ENCODE results near the gene DELE1.
A peak's percentile ranks its signal among the peaks of the same experiment; 100 is the strongest.

Gene DELE1

GRCh38 chr5:141879941-141880738, 43.5 kb upstream of the DELE1 start:
- ChIA-PET CTCF (interaction anchor here (0.7 to 7.9 kb wide), 25 partner anchors 10 to 288 kb away, joined by 3 to 157 read pairs (median 7); partner anchors contain the start of genes DELE1 and DIAPH1), POLR2A (ENCODE audit: low non-redundant PET) (no interaction called here)
- no peak overlapping the region for H3K27ac ChIP-seq
- DNase-seq (ENCODE audit: low spot score): no peak
- TF ChIP-seq, protein P1, sequence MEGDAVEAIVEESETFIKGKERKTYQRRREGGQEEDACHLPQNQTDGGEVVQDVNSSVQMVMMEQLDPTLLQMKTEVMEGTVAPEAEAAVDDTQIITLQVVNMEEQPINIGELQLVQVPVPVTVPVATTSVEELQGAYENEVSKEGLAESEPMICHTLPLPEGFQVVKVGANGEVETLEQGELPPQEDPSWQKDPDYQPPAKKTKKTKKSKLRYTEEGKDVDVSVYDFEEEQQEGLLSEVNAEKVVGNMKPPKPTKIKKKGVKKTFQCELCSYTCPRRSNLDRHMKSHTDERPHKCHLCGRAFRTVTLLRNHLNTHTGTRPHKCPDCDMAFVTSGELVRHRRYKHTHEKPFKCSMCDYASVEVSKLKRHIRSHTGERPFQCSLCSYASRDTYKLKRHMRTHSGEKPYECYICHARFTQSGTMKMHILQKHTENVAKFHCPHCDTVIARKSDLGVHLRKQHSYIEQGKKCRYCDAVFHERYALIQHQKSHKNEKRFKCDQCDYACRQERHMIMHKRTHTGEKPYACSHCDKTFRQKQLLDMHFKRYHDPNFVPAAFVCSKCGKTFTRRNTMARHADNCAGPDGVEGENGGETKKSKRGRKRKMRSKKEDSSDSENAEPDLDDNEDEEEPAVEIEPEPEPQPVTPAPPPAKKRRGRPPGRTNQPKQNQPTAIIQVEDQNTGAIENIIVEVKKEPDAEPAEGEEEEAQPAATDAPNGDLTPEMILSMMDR (conservative IDR thresholded peaks at IDR 0.05; ENCODE audit: low read depth): no peak

DNA sequence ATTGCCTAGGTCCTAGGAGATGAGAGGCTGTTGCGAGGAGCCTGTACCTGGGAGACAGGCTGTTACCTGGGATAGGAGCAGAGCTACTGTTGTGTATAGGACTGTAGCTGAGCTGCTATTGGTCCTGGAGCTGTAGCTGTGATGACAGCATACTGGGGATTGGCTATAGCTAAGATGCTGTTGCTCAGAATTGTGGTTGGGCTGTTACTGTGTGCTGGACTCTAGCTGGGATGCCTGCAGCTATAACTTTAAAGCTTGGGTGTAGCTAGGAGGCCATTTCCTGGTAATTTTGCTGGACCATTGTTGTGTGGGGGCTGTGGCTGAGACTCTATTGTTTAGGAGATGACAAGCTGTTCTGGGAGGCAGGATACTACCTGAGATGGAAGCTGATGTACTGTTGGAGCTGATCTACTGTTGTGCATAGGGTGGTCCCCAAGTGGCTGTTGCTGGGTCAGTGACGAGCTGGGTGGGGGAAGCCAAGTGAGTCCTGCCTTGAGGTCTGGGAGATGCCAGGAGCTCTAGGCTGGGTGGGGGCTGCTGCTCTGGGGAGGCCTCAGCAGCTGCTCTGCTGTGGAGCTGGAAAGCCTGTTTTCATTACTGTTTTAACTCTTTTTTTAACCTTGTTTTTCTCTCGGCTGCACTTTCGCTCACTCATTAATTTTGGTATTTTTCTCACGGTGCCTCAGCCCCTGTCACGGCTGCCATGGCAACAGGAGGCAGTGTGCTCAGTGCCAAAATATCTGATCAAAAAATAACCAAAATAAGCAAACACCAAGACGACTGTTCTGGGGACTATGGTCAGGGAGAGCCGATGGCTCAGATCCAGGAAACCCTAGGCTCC, 42.5 kb upstream of the DELE1 start:
- no peak for DNase-seq (ENCODE audit: low spot score)
- TF ChIP-seq, protein P1 (conservative IDR thresholded peaks at IDR 0.05; ENCODE audit: low read depth): no peak
- ChIA-PET POLR2A (ENCODE audit: low non-redundant PET) (no interaction called here), CTCF (interaction anchor here (0.6 to 7.9 kb wide), 9 partner anchors 26 to 216 kb away, joined by 3 to 157 read pairs (median 6); no protein-coding TSS in a partner anchor)
- H3K27ac ChIP-seq: no peak overlapping the region

- DNase-seq (ENCODE audit: low spot score): no peak
- TF ChIP-seq, protein P1 (conservative IDR thresholded peaks at IDR 0.05; ENCODE audit: low read depth): no peak
- no peak overlapping the region for H3K27ac ChIP-seq
- ChIA-PET CTCF (interaction anchor here (0.6 to 7.9 kb wide), 7 partner anchors 25 to 217 kb away, joined by 4 to 157 read pairs (median 7); no protein-coding TSS in a partner anchor), POLR2A (ENCODE audit: low non-redundant PET) (no interaction called here)
Measured at GRCh38 chr5:141881886-141882285, 41.8 kb upstream of the DELE1 start.

- DNase-seq (ENCODE audit: low spot score): no peak
- no peak overlapping the region for H3K27ac ChIP-seq
- TF ChIP-seq, protein P1 (conservative IDR thresholded peaks at IDR 0.05; ENCODE audit: low read depth): no peak
- ChIA-PET CTCF (interaction anchor here (0.8 to 7.9 kb wide), 7 partner anchors 31 to 218 kb away, joined by 3 to 157 read pairs (median 7); no protein-coding TSS in a partner anchor), POLR2A (ENCODE audit: low non-redundant PET) (no interaction called here)
Measured at GRCh38 chr5:141882594-141883183, 41.0 kb upstream of the DELE1 start.

DNA sequence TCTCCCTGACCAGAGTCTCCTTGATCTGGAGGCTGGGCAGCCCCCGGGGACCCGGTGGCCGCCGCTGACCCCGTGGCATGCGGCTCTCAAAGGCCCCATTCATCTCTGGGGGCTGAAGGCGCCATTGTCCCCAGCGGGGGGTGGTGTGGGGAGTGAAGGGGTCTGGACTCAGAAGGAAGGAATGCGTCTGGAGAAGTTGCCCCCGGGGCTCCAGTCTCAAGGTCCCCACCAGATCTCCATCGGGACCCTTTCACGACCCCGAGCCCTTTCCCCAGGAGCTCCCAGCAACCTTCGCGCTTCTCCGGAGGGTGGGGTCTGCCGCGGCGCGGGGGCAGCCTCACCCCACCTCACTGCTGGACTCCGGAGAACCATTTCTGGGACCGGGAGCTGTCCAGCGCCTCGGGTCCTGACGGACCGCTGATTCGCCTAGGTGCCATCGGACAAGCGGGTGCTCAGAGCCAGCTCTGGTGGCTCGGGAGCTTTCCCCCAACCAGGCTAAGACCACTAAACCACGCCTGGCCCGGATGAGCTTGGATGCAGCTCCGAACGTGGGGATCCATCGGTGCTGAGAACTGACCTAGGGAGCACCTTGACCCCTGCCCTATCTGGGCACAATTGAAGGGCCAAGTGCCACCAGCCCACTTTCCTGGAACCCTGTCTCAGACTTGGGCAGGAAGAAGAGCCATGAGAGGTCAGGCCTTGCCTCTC, 40.3 kb upstream of the DELE1 start:
- POLR2A ChIA-PET (ENCODE audit: low non-redundant PET): no interaction called here
- CTCF ChIA-PET: interaction anchor here (0.8 to 7.1 kb wide), 6 partner anchors 31 to 190 kb away, joined by 3 to 157 read pairs (median 8); no protein-coding TSS in a partner anchor
- DNase-seq (ENCODE audit: low spot score): peak; percentile 53
- H3K27ac ChIP-seq: no peak overlapping the region
- TF ChIP-seq, protein P1 (conservative IDR thresholded peaks at IDR 0.05; ENCODE audit: low read depth): no peak

Data from RWPE1 (cell line).